ENCODE results near the gene STYXL1.
"Not testable (repeated sequence)": the region's sequence is repeated elsewhere in the genome, so short reads cannot be mapped to it uniquely, and the experiment has no call there.

- TF ChIP-seq, protein P1, sequence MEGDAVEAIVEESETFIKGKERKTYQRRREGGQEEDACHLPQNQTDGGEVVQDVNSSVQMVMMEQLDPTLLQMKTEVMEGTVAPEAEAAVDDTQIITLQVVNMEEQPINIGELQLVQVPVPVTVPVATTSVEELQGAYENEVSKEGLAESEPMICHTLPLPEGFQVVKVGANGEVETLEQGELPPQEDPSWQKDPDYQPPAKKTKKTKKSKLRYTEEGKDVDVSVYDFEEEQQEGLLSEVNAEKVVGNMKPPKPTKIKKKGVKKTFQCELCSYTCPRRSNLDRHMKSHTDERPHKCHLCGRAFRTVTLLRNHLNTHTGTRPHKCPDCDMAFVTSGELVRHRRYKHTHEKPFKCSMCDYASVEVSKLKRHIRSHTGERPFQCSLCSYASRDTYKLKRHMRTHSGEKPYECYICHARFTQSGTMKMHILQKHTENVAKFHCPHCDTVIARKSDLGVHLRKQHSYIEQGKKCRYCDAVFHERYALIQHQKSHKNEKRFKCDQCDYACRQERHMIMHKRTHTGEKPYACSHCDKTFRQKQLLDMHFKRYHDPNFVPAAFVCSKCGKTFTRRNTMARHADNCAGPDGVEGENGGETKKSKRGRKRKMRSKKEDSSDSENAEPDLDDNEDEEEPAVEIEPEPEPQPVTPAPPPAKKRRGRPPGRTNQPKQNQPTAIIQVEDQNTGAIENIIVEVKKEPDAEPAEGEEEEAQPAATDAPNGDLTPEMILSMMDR (conservative IDR thresholded peaks at IDR 0.05 in 1 of 2, IDR thresholded peaks at IDR 0.05 in 1 of 2; ENCODE audit: extremely low read depth in 1 of 2, insufficient read depth in 1 of 2, low read depth in 1 of 2, low read length in 2 of 2): not testable (repeated sequence)
- not testable (repeated sequence) for TF ChIP-seq EZH2 (IDR thresholded peaks at IDR 0.05; ENCODE audit: borderline replicate concordance, low read length)
Measured at GRCh38 chr7:76029682-76030081, 18.1 kb downstream of the STYXL1 start.

All from mammary epithelial cell (primary cell).